NCI-H146 (cell line): ENCODE measurements around the gene PBX2.
A peak's percentile ranks its signal among the peaks of the same experiment; 100 is the strongest.

Experiments used
- DNase-seq: peaks from one replicate; lab custom pipeline; 2025; lab: John Stamatoyannopoulos, UW

Gene PBX2

DNA sequence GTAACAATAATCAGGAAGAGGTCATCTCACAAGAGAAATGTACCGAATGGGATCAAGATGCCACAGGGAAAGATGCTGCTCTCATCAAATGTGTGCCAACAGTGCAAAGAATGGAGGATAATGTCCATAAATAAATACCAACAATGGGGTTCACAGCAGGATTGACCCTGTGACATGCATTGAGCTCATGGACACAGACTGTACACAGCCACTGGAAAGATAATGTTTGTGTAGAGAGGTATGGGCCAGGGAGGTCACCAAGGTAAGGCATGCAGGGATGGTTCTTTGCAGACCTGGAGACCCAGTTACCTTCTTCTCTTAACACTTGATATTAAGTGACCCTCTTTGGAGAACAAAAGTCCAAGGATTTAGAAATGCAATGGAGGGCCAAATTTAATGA is 15.6 kb downstream of the PBX2 start:
- no peak for DNase-seq

- no peak for DNase-seq
Measured at GRCh38 chr6:32173051-32173727, 16.8 kb downstream of the PBX2 start.

DNA sequence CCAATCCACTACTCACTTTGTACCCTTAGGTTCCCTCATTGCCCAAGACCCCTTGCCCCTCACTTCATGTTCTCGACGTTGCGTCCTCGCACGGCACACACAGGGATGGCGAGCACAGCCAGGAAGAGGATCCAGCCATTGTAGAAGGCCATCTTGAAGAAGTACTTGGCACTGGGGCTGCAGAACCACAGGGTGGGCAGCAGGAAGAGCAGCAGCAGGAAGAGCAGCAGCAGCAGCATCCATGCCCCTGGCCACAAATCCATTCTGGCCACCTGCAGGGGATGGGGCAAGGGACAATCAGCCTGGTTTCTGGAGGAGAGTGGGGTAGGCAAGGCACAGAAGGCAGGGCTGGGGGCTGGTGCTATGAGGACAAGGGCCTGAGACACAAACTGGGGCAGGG is 18.8 kb downstream of the PBX2 start:
- DNase-seq: no peak

- no peak for DNase-seq
Measured at GRCh38 chr6:32170294-32170693, 19.7 kb downstream of the PBX2 start.

DNA sequence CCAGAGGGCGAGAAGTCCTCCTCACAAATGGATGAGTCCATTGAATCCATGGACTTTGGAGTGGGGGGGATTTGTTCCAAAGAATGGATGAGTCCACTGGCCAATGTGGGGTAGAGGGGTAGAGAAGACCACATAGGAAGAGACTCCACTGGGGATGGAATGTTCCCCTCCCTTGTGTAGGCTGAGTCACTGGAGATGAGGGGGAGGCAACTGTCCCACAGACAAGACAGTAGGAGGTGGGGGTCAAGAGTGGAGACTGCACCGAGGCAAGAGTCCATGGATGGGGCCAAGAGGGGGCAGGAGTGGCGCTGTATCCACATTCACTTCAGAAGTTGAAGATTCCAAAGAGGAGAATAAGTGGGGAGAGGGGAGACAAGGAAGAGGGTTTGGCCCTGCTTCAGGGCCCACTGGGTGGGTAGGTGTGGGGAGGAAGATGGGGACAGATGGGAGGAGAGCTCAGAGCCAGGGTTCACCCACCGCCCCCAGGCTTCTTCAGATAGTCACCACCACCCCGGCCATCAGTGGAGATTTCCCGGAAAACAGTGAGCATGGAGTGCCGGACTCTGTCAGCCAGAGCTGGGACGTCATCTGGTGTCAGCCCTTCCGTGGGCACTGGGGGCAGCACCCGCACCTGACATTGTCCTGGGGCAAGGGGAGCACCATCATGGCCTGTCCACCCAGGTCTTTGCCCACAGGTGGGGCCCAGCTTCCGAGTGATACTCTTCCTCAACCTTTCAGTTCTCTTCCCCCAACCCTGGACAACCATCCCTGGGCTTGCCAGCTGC is 21.0 kb downstream of the PBX2 start:
- no peak for DNase-seq

DNA sequence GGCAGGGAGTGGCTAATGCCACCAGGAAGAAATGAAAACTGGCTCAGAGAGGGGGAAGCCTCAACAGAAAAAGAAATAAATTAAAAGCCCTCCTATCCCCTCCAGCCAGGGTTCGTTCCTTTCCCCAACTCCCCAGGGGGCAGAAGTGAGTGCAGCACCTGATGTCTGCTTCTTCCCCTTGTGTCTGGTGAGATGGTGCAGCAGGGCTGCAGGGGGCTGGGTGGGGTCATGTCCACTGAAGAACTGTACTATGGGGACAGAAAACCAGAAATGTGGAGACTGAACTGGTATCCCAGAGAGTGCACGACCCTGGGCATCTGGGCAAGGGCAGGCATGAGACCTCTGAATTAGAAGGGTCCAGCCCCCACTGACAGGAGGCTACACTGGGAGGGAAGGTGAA is 21.7 kb downstream of the PBX2 start:
- no peak for DNase-seq

- DNase-seq: no peak
Measured at GRCh38 chr6:32167761-32168262, 22.2 kb downstream of the PBX2 start.

DNA sequence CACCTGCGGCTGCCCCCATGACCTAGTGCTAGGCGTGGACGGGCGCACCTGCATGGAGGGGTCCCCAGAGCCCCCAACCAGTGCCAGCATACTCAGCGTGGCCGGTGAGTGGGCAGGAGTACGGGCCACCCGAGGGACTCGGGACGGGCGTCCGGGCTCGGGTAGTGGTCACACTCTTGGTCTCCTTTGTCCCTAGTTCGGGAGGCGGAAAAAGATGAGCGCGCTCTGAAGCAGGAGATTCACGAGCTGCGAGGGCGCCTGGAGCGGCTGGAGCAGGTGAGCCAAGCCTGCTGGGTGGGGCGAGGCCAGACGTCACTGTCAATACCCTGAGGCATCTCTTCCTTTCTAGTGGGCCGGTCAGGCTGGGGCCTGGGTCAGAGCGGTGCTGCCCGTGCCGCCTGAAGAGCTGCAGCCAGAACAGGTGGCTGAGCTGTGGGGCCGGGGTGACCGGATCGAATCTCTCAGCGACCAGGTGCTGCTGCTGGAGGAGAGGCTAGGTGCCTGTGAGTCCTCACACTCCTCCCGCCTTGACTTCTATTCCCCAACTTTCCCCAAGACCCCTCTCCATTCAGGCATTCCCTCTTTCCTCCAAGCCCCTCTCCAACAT is 22.7 kb downstream of the PBX2 start:
- DNase-seq: peak; percentile 75

DNA sequence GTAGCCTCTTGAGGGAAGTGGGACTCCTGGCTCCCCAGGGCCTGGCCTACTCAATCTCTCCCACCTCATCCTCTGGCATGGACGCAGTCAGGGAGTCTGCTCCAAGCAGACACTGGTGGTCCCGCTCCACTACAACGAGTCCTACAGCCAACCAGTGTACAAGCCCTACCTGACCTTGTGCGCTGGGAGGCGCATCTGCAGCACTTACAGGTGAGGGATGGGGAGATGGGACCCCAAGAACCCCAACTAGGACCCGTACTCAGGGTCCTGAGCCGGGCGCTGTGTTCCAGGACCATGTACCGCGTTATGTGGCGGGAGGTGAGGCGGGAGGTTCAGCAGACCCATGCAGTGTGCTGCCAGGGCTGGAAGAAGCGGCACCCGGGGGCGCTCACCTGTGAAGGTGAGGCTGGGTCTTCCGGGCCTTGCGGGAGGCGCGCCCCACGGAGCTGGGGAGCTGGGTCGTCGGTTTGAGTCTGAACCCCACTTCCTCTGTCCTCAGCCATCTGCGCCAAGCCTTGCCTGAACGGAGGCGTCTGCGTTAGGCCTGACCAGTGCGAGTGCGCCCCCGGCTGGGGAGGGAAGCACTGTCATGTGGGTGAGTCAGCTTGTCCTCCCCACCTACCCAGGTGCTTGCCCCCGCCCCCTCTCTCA is 23.5 kb downstream of the PBX2 start:
- no peak for DNase-seq

DNA sequence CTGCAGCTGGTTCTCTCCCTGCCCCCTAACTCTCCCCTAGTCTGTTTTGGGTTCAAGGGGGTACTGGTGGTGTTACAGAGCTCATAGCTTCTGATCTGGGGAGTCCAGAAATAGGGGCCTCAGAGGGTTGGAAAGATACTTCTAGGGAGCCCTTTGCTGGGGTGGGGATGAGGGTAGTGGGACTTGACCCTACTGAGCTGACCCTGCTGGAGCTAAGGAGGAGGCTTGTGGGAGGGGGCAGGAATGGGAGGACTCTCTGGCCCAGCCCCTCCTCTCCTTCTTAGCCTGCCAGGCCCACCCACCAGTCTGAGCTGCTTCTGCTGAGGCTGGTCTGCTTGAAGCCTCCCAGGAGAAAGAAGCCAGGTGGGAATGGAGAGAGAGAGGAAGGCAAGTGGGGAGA is 25.7 kb downstream of the PBX2 start, which contains the start of gene EGFL8:
Gene EGFL8, plus strand, starts transcription at position 301 of the 400 bp plus-strand sequence. CDS start 1,571 bp downstream, outside the sequence.
- no peak for DNase-seq

DNA sequence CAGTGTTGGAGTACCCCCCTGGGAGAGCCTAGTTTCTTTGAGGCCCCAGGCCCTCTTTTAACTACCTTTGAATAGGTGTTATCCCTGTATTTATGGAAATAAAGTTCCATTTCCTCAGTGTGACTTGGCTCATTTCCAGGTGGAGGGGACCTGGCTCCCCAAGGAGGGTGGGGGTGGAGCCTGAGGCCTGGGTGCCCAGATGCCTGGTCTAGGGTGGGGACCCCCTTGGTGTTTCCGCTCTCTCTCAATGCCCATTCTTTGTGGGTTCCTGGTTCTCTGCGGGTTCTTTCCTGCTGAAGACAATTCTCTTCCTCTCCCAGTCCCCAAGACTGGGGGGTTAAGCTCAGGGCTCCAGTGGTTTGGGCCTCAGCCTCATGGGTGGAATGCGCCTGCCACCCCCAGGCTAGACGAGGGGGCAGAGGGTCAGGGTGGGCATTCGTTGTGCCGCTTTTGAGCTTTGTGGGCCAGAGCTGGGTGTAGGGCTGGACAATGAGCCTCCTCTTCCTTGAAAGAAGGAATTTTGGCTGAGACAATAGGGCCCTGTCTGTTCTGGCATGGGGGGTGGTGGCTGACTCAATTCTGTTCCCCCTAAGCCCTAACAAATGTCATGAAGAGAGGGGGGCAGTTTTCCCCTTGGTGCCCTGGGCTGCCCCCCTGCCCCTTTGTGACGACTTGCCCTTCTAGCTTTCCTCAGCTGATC is 26.3 kb downstream of the PBX2 start:
- DNase-seq: no peak

GRCh38 chr6:32158052-32158451 is 31.9 kb downstream of the PBX2 start:
- DNase-seq: no peak

- no peak for DNase-seq
Measured at GRCh38 chr6:32156891-32157290, 33.1 kb downstream of the PBX2 start.

GRCh38 chr6:32154514-32155161 is 35.4 kb downstream of the PBX2 start:
- DNase-seq: peak; percentile 87

DNA sequence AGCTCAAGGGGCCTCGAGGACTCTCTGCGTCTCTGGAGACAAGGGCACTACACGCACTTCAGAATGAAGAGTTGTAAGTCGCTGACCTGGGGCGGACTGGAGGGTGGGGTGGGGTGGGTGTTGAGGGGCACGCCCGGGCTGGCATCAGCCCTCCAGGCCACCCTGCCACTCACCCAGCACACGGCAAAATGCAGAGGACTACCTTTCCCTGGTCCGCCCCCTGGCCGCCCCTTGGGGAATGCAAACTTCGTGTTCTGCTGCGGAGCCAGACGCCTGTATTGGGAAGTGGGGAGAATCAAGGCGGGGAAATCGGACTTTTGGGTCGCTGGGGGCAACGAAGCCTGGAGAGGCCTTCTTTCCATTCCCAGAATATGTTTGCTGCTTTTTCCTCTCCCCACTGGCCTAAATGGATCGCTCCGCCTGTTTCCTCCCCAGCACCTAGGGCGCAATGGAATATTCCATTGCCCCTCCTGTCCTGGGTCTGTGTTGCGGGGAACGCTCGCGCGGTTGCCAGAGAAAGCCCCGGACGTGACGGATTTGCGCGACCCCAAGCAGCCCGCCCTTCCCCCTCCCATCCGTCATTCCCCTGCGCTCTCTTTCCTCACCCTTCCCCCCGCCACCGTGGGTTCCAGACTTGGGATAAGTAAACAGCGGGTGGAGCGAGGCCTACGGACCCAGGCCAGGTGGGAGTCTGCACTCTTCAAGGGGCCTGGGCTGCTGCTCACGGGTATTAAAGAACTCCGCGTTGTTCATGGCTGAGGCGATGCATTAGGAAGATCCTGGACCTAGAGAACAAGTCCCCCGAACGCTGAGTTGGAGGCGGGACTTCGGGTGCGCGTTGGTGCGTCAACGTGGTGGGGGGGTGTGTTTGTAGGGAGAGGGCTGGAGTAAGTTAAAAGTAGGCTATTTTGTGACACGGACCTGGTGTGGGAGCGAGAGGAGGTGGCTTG is 36.2 kb downstream of the PBX2 start, which contains the start of gene PPT2:
Gene PPT2, plus strand, starts transcription at position 578 of the 950 bp plus-strand sequence. CDS start 454 bp downstream, outside the sequence.
- peak; percentile 79 for DNase-seq

GRCh38 chr6:32152769-32153563 is 37.0 kb downstream of the PBX2 start:
- DNase-seq: peak; percentile 27

- DNase-seq: no peak
Measured at GRCh38 chr6:32151863-32152768, 37.9 kb downstream of the PBX2 start, which contains the start of gene PRRT1. Gene PRRT1 (minus strand): TSS chr6:32151939. CDS start chr6:32151827, 112 bp downstream.
